ENCODE results near the gene RETREG2.

RETREG2 gene

DNA sequence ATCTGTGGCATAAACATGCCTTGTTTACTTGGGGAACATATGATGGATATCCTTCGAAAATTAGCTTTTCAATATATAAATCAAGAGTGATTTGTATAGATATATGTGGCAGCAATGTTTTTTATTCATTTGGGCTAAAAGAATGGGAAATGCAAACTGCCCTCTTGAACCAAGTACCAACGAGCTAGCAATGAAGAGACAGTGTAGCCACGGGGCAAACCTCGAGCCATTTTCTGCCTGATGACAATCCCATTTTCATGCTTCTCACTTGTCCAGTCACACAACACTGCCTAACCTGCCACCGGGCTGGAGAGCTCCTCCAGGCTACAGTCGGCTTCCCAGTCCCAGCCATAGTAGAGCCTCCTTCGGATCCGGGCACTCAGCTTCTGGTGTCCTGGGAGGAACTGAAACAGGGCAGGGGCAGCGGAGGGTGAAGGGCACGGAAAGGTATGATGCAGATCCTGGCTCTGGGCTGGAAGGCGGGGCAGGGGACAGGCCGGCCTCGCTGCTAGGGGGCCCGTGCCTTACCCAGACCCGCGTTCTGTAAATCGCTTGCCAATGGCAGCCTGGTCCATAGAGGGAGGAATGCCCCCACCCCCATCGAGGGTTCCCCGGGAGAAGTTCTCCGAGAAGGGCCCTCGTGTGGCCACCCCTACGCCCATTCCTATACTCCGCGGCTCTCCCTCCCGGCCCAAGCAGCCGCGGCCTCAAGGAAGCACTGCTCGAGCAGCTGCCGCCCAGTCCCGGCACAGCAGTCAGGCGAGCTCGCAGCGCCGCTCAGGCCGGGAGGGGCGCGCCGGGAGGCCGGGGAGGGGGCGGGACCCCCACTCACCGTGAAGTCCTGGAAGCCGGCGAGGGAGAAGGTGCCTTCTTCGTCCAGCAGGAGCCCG, 1.9 kb upstream of the RETREG2 start:
- H3K36me3 ChIP-seq (ENCODE audit: insufficient read depth, insufficient read length, low read length) = peaks cover 56% of the 10 kb centered on the region
- H3K9ac ChIP-seq (ENCODE audit: insufficient read length, low read depth) = peak overlapping the region; percentile 92
- TF ChIP-seq ZNF274 (IDR thresholded peaks at IDR 0.05; ENCODE audit: low read depth, low read length) (no peak), SUZ12 (IDR thresholded peaks at IDR 0.05; ENCODE audit: extremely low read depth, insufficient read depth, insufficient read length) (no peak)
- H3K27me3 ChIP-seq (ENCODE audit: insufficient read depth, insufficient read length) = no peaks in the 10 kb centered on the region
- no peaks in the 10 kb centered on the region for H3K9me3 ChIP-seq (ENCODE audit: insufficient read depth, low read length)
- no peak for DNase-seq (ENCODE audit: low read depth, low spot score)
- no peaks in the 10 kb centered on the region for H3K4me1 ChIP-seq (ENCODE audit: insufficient read depth, insufficient read length)
- peak overlapping the region; percentile 86 for H3K4me3 ChIP-seq (ENCODE audit: insufficient read length, low read depth)

DNA sequence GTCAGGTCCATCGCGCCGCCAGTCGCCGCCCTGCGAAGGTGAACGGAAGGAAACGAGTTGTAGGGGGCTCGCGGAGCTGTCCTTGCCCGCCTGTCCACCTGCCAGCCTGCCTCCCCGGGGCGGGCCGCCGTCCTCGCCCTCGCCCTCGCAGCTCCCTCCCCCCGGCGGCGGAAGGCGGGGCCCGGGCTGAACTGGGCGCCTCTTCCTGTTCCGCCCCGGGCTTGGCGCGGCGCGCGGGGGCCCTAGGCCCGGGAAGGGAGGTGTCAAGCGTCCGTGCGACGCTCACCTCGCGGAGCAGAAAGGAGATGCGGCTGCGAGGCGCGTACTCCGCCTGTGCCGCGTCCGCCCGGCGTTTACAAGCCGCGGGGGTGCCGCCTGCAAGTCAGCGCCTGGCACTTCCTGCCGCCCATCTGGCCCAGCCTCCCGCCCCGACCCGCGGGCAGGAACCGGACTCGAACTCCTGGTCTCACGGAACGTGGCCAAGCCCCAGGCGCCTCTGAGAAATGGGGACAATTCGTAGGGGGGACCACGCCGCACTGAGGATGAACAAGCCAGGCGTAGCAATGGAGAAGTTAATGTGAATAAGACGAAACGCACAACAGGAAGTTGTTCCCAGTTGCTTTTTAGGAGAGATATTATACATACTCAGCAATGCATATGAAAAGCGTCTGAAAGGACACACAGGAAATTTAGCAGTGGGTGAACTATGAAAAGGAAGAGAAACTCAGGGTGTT, 1.1 kb upstream of the RETREG2 start, which contains the start of gene CNPPD1:
Gene CNPPD1, minus strand, starts transcription at position 108 of the 734 bp plus-strand sequence. Its CDS starts 97 bp downstream, at position 11.
- Histone ChIP-seq H3K27me3 (ENCODE audit: insufficient read depth, insufficient read length) (no peaks in the 10 kb centered on the region), H3K36me3 (ENCODE audit: insufficient read depth, insufficient read length, low read length) (peaks cover 60% of the 10 kb centered on the region), H3K4me3 (ENCODE audit: insufficient read length, low read depth) (peak within 1 kb of the TSS; percentile 86), H3K4me1 (ENCODE audit: insufficient read depth, insufficient read length) (no peaks in the 10 kb centered on the region), H3K9me3 (ENCODE audit: insufficient read depth, low read length) (no peaks in the 10 kb centered on the region), H3K9ac (ENCODE audit: insufficient read length, low read depth) (peak within 1 kb of the TSS; percentile 92)
- TF ChIP-seq ZNF274 (IDR thresholded peaks at IDR 0.05; ENCODE audit: low read depth, low read length) = no peak
- no peak for TF ChIP-seq YY1 (IDR thresholded peaks at IDR 0.05; ENCODE audit: insufficient read depth, insufficient read length)
- TF ChIP-seq SUZ12 (IDR thresholded peaks at IDR 0.05; ENCODE audit: extremely low read depth, insufficient read depth, insufficient read length) = no peak
- no peak for DNase-seq (ENCODE audit: low read depth, low spot score)

DNA sequence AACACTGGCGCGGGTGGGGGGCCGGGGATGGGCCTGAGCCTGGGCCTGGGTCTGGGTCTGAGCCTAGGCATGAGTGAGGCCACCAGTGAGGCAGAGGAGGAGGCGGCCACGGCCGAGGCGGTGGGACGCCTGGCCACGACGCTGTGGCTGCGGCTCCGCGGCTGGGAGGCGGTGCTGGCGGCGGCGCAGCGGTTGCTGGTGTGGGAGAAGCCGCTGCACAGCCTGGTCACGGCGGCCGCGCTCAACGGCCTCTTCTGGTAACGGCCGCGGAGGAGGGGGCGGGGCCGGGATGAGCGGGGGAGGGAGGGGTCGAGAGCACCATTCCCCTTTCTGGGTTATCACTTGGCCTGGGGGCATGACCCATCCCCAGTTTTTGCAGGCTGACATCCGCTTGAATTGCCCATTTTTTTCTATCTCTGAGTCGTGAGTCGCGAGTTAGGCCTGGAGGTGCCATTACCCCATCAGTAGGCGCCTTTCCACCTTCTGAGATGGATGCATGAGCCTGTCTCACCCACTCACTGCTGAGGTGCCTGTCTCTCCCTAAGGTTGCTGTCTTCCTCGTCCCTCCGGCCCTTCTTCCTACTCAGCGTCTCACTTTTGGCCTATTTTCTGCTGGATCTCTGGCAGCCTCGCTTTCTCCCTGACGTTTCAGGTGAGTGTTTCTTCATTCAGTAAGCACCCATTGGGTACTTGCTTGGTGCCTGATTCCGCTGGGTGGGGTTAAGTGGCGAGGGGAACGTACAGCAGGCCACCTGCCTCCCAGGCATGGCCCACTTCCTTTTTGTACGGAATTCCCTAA, 501 bp downstream of the RETREG2 start:
- Histone ChIP-seq H3K27me3 (ENCODE audit: insufficient read depth, insufficient read length) (no peaks in the 10 kb centered on the region), H3K36me3 (ENCODE audit: insufficient read depth, insufficient read length, low read length) (peaks cover 61% of the 10 kb centered on the region), H3K9ac (ENCODE audit: insufficient read length, low read depth) (peak overlapping the region; percentile 93), H3K9me3 (ENCODE audit: insufficient read depth, low read length) (no peaks in the 10 kb centered on the region), H3K4me3 (ENCODE audit: insufficient read length, low read depth) (peak overlapping the region; percentile 86), H3K4me1 (ENCODE audit: insufficient read depth, insufficient read length) (no peaks in the 10 kb centered on the region)
- DNase-seq (ENCODE audit: low read depth, low spot score) = no peak
- TF ChIP-seq SUZ12 (IDR thresholded peaks at IDR 0.05; ENCODE audit: extremely low read depth, insufficient read depth, insufficient read length) (no peak), YY1 (IDR thresholded peaks at IDR 0.05; ENCODE audit: insufficient read depth, insufficient read length) (no peak), ZNF274 (IDR thresholded peaks at IDR 0.05; ENCODE audit: low read depth, low read length) (no peak)

DNA sequence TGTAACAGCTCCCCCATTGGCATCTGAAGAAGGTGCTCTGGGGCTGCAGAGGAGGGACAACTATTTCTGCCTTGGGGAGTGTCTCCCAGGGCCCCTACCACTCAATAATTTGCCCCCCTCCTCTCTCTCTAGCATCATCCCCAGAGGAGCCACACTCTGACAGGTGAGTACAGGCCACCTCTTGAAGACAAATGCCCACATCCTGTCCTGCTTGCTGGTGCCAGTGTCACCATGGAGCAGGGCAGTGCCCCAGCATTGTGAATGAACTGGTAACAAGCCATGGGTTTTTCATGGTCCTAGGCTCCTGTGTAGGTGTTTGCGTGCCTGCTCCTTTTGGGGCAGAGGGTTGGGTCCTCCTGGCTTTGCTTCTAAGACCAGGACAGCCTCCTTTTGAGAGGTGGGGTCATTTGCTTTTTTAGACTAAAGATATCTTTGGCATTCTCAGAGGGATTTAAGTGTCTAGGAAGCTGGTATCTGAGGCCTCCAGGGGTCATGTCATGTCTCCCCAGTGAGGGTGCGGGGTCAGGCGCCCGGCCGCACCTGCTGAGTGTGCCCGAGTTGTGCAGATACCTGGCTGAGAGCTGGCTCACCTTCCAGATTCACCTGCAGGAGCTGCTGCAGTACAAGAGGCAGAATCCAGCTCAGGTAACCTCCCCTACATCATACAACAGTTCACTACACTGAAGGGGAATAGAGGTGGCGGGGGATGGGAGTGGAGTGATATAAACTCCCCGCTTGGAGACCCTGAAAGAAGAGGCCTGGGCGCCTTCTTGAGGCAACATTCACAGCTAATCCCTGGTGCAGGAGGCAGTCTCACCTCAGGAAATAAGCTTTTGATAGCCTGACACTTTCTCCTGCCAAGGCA, 1.8 kb downstream of the RETREG2 start:
- H3K36me3 ChIP-seq (ENCODE audit: insufficient read depth, insufficient read length, low read length) = peaks cover 58% of the 10 kb centered on the region
- TF ChIP-seq SUZ12 (IDR thresholded peaks at IDR 0.05; ENCODE audit: extremely low read depth, insufficient read depth, insufficient read length) (no peak), YY1 (IDR thresholded peaks at IDR 0.05; ENCODE audit: insufficient read depth, insufficient read length) (no peak), ZNF274 (IDR thresholded peaks at IDR 0.05; ENCODE audit: low read depth, low read length) (no peak)
- H3K4me3 ChIP-seq (ENCODE audit: insufficient read length, low read depth) = no peak overlapping the region

DNA sequence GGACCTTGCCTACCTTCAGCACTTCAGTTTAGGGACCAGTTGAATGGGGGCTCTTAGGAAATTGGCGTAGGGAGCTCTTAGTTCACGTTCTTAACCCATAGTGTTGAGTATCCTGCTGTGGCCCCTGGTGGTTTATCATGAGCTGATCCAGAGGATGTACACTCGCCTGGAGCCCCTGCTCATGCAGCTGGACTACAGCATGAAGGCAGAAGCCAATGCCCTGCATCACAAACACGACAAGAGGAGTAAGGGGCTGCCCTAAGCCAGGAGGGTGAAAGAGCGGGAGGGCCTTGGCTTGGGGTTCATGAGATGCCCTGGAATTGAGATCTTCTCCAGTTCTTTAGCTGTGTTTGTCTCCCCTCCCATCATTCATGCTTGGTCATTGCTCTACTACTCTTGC, 2.9 kb downstream of the RETREG2 start:
- no peak for DNase-seq (ENCODE audit: low read depth, low spot score)
- Histone ChIP-seq H3K9ac (ENCODE audit: insufficient read length, low read depth) (no peak overlapping the region), H3K36me3 (ENCODE audit: insufficient read depth, insufficient read length, low read length) (peaks cover 53% of the 10 kb centered on the region), H3K9me3 (ENCODE audit: insufficient read depth, low read length) (no peaks in the 10 kb centered on the region), H3K27me3 (ENCODE audit: insufficient read depth, insufficient read length) (no peaks in the 10 kb centered on the region), H3K4me1 (ENCODE audit: insufficient read depth, insufficient read length) (no peaks in the 10 kb centered on the region), H3K4me3 (ENCODE audit: insufficient read length, low read depth) (no peak overlapping the region)
- TF ChIP-seq SUZ12 (IDR thresholded peaks at IDR 0.05; ENCODE audit: extremely low read depth, insufficient read depth, insufficient read length) = no peak

More for the DNA sequence above, 1.8 kb downstream of the RETREG2 start:
- Histone ChIP-seq H3K27me3 (ENCODE audit: insufficient read depth, insufficient read length) (no peaks in the 10 kb centered on the region), H3K4me1 (ENCODE audit: insufficient read depth, insufficient read length) (no peaks in the 10 kb centered on the region), H3K9ac (ENCODE audit: insufficient read length, low read depth) (no peak overlapping the region), H3K9me3 (ENCODE audit: insufficient read depth, low read length) (no peaks in the 10 kb centered on the region)
- no peak for DNase-seq (ENCODE audit: low read depth, low spot score)

DNA sequence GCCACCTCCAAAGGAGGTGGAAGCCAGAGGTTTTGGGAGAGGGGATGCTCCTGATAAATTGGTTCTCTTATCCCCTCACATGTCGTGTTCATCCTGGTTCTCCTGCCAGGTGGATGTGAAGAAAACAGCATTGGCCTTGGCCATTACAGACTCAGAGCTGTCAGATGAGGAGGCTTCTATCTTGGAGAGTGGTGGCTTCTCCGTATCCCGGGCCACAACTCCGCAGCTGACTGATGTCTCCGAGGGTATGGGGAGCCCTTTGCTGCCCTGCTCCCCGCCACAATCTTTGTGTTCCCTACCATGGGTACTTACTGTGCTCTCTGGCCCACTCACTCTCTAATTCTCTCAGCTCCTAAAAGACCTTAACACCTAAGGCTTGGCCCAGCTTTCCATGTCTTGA, 3.5 kb downstream of the RETREG2 start:
- Histone ChIP-seq H3K4me1 (ENCODE audit: insufficient read depth, insufficient read length) (no peaks in the 10 kb centered on the region), H3K27me3 (ENCODE audit: insufficient read depth, insufficient read length) (no peaks in the 10 kb centered on the region), H3K9ac (ENCODE audit: insufficient read length, low read depth) (no peak overlapping the region), H3K9me3 (ENCODE audit: insufficient read depth, low read length) (no peaks in the 10 kb centered on the region), H3K36me3 (ENCODE audit: insufficient read depth, insufficient read length, low read length) (peaks cover 53% of the 10 kb centered on the region), H3K4me3 (ENCODE audit: insufficient read length, low read depth) (no peak overlapping the region)
- no peak for DNase-seq (ENCODE audit: low read depth, low spot score)
- TF ChIP-seq SUZ12 (IDR thresholded peaks at IDR 0.05; ENCODE audit: extremely low read depth, insufficient read depth, insufficient read length) = no peak
- TF ChIP-seq YY1 (IDR thresholded peaks at IDR 0.05; ENCODE audit: insufficient read depth, insufficient read length) = no peak
- TF ChIP-seq ZNF274 (IDR thresholded peaks at IDR 0.05; ENCODE audit: low read depth, low read length) = no peak

All from NT2/D1 (cell line).